Activated CD8-positive, alpha-beta T cell treated with anti-CD3 and anti-CD28 coated beads for 36 hours (primary cell): ENCODE data around the gene TIGD1. TPM values are rescaled to one million over a fixed set of nuclear protein-coding genes. Genes with fewer than 3 reads are reported as not detected.
A peak's percentile ranks its signal among the peaks of the same experiment; 100 is the strongest.

ENCODE experiments used
- ATAC-seq: fragments of 200-7000 bp; cut with Tn5 transposase; one replicate; pipeline ENCODE4 v1.10.0; 2021; ENCODE audit warnings: mild to moderate bottlenecking, moderate library complexity
- CTCF ChIA-PET: fragments of 350-600 bp; sonication (Branson Sonifier 250); formaldehyde crosslinking; loops from one replicate; lab custom pipeline; 2021; ENCODE audit warnings: antibody characterized with exemption; lab: Charles Lee
- POLR2A ChIA-PET: fragments of 350-600 bp; sonication (Branson Sonifier 250); formaldehyde crosslinking; loops from one replicate; lab custom pipeline; 2021; ENCODE audit warnings: antibody characterized with exemption; lab: Charles Lee
- DNase-seq: peaks from one replicate; pipeline ENCODE4 v3.0.0-alpha.2; 2020
- H3K27ac Mint-ChIP-seq: one replicate; pipeline ENCODE4 v1.8.0; 2021; ENCODE audit warnings: mild to moderate bottlenecking, mixed read lengths
- H3K27me3 Mint-ChIP-seq: one replicate; pipeline ENCODE4 v1.8.0; 2021; ENCODE audit warnings: mixed read lengths
- H3K36me3 Mint-ChIP-seq: one replicate; pipeline ENCODE4 v1.8.0; 2021; ENCODE audit warnings: low read depth, mixed read lengths
- H3K4me1 Mint-ChIP-seq: one replicate; pipeline ENCODE4 v1.8.0; 2021; ENCODE audit warnings: low read depth, mixed read lengths
- H3K4me3 Mint-ChIP-seq: one replicate; pipeline ENCODE4 v1.8.0; 2021; ENCODE audit warnings: mild to moderate bottlenecking, moderate library complexity, mixed read lengths
- H3K9me3 Mint-ChIP-seq: one replicate; pipeline ENCODE4 v1.8.0; 2021; ENCODE audit warnings: mixed read lengths
- CTCF ChIP-seq: fragments of 200-600 bp; IDR thresholded peaks from one replicate; pipeline ENCODE4 v1.8.0; 2022; ENCODE audit warnings: antibody characterized with exemption, mild to moderate bottlenecking
- intact Hi-C: fragments of 100-400 bp; cut with micrococcal nuclease; formaldehyde crosslinking; loops from one replicate; pipeline ENCODE4 v1.10.0; 2022
- total RNA-seq, 2 experiments: library from RNA; stranded (reverse); gene quantifications; one replicate each; pipeline ENCODE4 v1.2.3, GENCODE V29; 2021

The TIGD1 gene
- total RNA-seq, 2 experiments from 2014 or later = 8.3 to 8.7 TPM

GRCh38 chr2:232504438-232504837 lies 45.9 kb downstream of the TIGD1 start:
- H3K9me3 Mint-ChIP-seq = no peaks in the 10 kb centered on the region
- H3K27ac Mint-ChIP-seq = no peak overlapping the region
- CTCF ChIA-PET = interaction anchor here (2.9 kb wide), 1 partner anchor 17 kb away, joined by 7 read pairs; no protein-coding TSS in a partner anchor
- peaks cover 38% of the 10 kb centered on the region for H3K27me3 Mint-ChIP-seq
- intact Hi-C loops = no loop called here
- peak; percentile 28 for ATAC-seq
- no peak for TF ChIP-seq CTCF
- H3K4me1 Mint-ChIP-seq = peaks cover 14% of the 10 kb centered on the region
- H3K4me3 Mint-ChIP-seq = no peak overlapping the region
- peak; percentile 42 for DNase-seq
- no peaks in the 10 kb centered on the region for H3K36me3 Mint-ChIP-seq
- POLR2A ChIA-PET = interaction anchor here (1.1 kb wide), 1 partner anchor 11 kb away, joined by 3 read pairs; no protein-coding TSS in a partner anchor

GRCh38 chr2:232503809-232504323 lies 46.5 kb downstream of the TIGD1 start:
- CTCF ChIA-PET = interaction anchor here (2.9 kb wide), 1 partner anchor 18 kb away, joined by 7 read pairs; no protein-coding TSS in a partner anchor
- H3K9me3 Mint-ChIP-seq = no peaks in the 10 kb centered on the region

GRCh38 chr2:232502911-232503808 lies 47.2 kb downstream of the TIGD1 start:
- ChIA-PET POLR2A (no interaction called here), CTCF (interaction anchor here (2.9 kb wide), 1 partner anchor 19 kb away, joined by 7 read pairs; no protein-coding TSS in a partner anchor)
- Mint-ChIP-seq H3K4me1 (peaks cover 14% of the 10 kb centered on the region), H3K27me3 (peaks cover 36% of the 10 kb centered on the region), H3K9me3 (no peaks in the 10 kb centered on the region), H3K27ac (no peak overlapping the region), H3K36me3 (no peaks in the 10 kb centered on the region), H3K4me3 (peak overlapping the region; percentile 59)
- intact Hi-C loops = no loop called here
- peak; percentile 53 for ATAC-seq
- TF ChIP-seq CTCF = no peak
- DNase-seq = peak; percentile 50

More at GRCh38 chr2:232503809-232504323, 46.5 kb downstream of the TIGD1 start:
- no peaks in the 10 kb centered on the region for H3K36me3 Mint-ChIP-seq
- no peak for TF ChIP-seq CTCF
- H3K27me3 Mint-ChIP-seq = peaks cover 38% of the 10 kb centered on the region
- intact Hi-C loops = no loop called here
- peak overlapping the region; percentile 43 for H3K4me3 Mint-ChIP-seq
- no peak overlapping the region for H3K27ac Mint-ChIP-seq
- ATAC-seq (no peak), DNase-seq (no peak)
- POLR2A ChIA-PET = interaction anchor here (1.1 kb wide), 1 partner anchor 12 kb away, joined by 3 read pairs; no protein-coding TSS in a partner anchor
- H3K4me1 Mint-ChIP-seq = peaks cover 14% of the 10 kb centered on the region

- Mint-ChIP-seq H3K4me3 (peak overlapping the region; percentile 59), H3K36me3 (no peaks in the 10 kb centered on the region), H3K27me3 (peaks cover 36% of the 10 kb centered on the region), H3K4me1 (peaks cover 14% of the 10 kb centered on the region), H3K27ac (peak overlapping the region; percentile 8), H3K9me3 (no peaks in the 10 kb centered on the region)
- DNase-seq = peak; percentile 60
- ChIA-PET POLR2A (no interaction called here), CTCF (interaction anchor here (1.3 to 2.9 kb wide), 2 partner anchors 19 to 55 kb away, joined by 5 to 7 read pairs; no protein-coding TSS in a partner anchor)
- ATAC-seq = peak; percentile 72
- intact Hi-C loops = no loop called here
- no peak for TF ChIP-seq CTCF
These were observed 47.8 kb downstream of the TIGD1 start for GRCh38 chr2:232502511-232502910.
